GM12873 (cell line): ENCODE measurements around the gene ZNF575.

Source experiments
- TF ChIP-seq, protein P1 (sequence below): IDR thresholded peaks from 2 replicates; pipeline ENCODE4 v1.5.1; 2012; ENCODE audit warnings: low read depth, mild to moderate bottlenecking, moderate library complexity, low read length, control low read depth; ENCODE audit not compliant: insufficient read depth; ENCODE audit errors: missing control alignments

The ZNF575 gene, protein sequence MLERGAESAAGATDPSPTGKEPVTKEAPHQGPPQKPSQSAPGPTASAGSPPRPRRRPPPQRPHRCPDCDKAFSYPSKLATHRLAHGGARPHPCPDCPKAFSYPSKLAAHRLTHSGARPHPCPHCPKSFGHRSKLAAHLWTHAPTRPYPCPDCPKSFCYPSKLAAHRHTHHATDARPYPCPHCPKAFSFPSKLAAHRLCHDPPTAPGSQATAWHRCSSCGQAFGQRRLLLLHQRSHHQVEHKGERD

DNA sequence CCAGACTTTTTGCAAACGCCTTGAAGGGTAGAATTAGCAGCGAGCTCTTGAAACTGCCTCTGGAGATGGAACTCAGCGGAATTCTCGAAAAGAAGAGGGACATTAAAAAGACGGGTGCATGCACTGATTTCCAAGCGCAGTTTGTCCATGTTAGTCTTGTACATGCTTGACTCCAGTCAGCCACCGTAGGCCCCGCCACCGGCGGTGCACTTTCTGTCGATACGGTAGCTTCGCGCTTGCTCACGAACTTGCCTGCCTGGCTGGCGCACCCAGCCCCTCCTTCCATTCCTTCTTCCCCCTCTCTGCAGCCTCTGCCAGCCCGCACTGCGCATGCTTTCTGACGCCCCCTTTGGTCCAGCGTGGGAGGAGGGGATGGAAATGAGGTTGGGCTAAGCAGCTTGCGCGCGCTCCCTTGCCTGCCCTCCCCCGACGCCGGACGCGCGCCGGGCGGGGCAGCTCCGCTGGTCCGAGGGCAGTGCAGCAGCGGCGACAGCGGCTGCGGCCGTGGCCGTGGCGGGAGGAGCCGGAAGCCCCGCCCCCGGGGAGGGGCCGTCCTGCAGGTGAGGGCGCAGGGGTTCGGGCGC, at the start of gene ZNF575:
Gene ZNF575 (plus strand): TSS at position 227 of the 584 bp plus-strand sequence. CDS start 1,235 bp downstream, outside the sequence.
- TF ChIP-seq, protein P1, sequence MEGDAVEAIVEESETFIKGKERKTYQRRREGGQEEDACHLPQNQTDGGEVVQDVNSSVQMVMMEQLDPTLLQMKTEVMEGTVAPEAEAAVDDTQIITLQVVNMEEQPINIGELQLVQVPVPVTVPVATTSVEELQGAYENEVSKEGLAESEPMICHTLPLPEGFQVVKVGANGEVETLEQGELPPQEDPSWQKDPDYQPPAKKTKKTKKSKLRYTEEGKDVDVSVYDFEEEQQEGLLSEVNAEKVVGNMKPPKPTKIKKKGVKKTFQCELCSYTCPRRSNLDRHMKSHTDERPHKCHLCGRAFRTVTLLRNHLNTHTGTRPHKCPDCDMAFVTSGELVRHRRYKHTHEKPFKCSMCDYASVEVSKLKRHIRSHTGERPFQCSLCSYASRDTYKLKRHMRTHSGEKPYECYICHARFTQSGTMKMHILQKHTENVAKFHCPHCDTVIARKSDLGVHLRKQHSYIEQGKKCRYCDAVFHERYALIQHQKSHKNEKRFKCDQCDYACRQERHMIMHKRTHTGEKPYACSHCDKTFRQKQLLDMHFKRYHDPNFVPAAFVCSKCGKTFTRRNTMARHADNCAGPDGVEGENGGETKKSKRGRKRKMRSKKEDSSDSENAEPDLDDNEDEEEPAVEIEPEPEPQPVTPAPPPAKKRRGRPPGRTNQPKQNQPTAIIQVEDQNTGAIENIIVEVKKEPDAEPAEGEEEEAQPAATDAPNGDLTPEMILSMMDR, result no peak

GRCh38 chr19:43483281-43483680, 49.7 kb upstream of the ZNF575 start:
- TF ChIP-seq, protein P1, result no peak

- TF ChIP-seq, protein P1, result no peak
Measured at GRCh38 chr19:43485951-43486350, 47.0 kb upstream of the ZNF575 start.

DNA sequence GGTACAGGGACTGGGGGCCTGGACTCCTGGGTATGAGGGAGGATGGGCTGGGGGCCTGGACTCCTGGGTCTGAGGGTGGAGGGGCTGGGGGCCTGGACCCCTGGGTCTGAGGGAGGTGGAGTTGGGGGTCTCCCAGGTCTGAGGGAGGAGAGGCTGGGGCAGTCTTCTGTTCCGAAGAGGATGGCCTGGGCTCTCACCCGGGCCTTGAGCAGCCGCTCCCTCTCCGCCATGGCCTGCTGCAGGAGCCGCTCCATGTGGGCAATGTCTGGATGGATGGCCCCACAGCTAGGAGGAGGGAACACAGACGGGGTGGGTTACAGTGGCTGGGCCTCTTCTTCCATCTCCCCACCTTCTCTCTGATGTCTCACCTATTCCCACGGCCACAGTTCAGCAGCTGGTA, 46.6 kb upstream of the ZNF575 start:
- TF ChIP-seq, protein P1, result no peak

DNA sequence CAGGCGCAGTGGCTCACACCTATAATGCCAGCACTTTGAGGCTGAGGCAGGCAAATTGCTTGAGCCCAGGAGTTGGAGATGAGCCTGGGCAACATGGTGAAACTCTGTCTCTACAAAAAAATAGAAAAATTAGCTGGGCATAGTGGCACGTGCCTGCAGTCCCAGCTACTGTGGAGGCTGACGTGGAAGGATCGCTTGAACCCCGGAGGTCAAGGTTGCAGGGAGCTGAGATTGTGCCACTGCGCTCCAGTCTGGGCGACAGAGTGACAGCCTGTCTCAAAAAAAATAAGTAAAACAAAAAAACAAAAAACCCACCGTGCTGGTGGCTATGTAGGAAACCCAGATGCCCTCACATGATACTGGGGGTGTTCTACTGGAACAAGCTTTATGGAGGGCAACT, 44.8 kb upstream of the ZNF575 start:
- TF ChIP-seq, protein P1, result no peak

GRCh38 chr19:43489310-43489709, 43.7 kb upstream of the ZNF575 start:
- TF ChIP-seq, protein P1, result no peak

DNA sequence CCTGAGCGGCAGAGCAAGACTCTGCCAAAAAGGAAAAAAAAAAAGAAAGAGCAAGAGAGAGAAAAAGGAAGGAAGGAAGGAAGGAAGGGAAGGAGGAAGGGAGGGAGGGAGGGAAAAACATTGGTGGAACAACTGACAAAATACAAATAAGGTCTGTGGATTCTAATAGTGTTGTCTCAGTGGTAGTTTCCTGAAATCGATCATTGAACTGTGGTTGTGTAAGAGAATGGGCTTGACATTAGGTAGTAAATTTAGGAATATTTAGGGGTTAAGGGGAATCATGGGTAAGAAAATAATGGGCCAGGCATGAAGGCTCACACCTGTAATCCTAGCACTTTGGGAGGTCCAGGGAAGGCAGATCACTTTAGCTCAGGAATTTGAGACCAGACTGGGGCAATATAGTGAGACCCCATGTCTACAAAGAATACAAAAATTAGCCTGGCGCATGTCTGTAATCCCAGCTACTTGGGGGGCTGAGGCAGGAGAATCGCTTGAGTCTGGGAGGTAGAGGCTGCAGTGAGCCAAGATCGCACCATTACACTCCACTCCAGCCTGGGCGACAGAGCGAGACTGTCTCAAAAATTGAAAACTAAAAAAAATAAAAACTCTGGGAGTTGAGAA, 42.9 kb upstream of the ZNF575 start:
- TF ChIP-seq, protein P1, result no peak
